MM.1S (cell line): ENCODE measurements around the gene ERCC1.

ENCODE experiments used
- DNase-seq: peaks from one replicate; pipeline ENCODE4 v3.0.0-alpha.2; 2015
- H2AFZ ChIP-seq: fragments of 300-600 bp; sonication (generic); 2 replicates; pipeline ENCODE4 v1.6.0; 2016; ENCODE audit warnings: antibody characterized with exemption, low read length
- H3F3A ChIP-seq: fragments of 300-600 bp; sonication (generic); 2 replicates; pipeline ENCODE4 v1.6.1; 2016; ENCODE audit warnings: mild to moderate bottlenecking, antibody characterized with exemption, low read length, moderate library complexity, mixed read lengths; ENCODE audit not compliant: insufficient read depth
- H3K27ac ChIP-seq: fragments of 300-600 bp; sonication (generic); 2 replicates; pipeline ENCODE4 v1.5.1; 2016; ENCODE audit warnings: mild to moderate bottlenecking, low read length
- H3K27me3 ChIP-seq: fragments of 300-600 bp; sonication (generic); replicated peaks from 2 replicates; pipeline ENCODE4 v1.6.0; 2016; ENCODE audit warnings: low read length; ENCODE audit not compliant: insufficient read depth
- H3K36me3 ChIP-seq: fragments of 300-600 bp; sonication (generic); replicated peaks from 2 replicates; pipeline ENCODE4 v1.6.1; 2016; ENCODE audit warnings: mild to moderate bottlenecking, low read length, mixed read lengths; ENCODE audit not compliant: insufficient read depth
- H3K4me1 ChIP-seq: fragments of 300-600 bp; sonication (generic); 2 replicates; pipeline ENCODE4 v1.6.1; 2016; ENCODE audit warnings: low read length, mixed read lengths
- H3K4me2 ChIP-seq: fragments of 300-600 bp; sonication (generic); 2 replicates; pipeline ENCODE4 v1.6.0; 2016; ENCODE audit warnings: low read depth, low read length
- H3K4me3 ChIP-seq: fragments of 300-600 bp; sonication (generic); 2 replicates; pipeline ENCODE4 v1.5.1; 2016; ENCODE audit warnings: low read length, mixed read lengths
- H3K79me2 ChIP-seq: fragments of 300-600 bp; sonication (generic); 2 replicates; pipeline ENCODE4 v1.6.1; 2016; ENCODE audit warnings: mixed run types, low read length, mixed read lengths
- H3K9ac ChIP-seq: fragments of 300-600 bp; sonication (generic); 2 replicates; pipeline ENCODE4 v1.6.1; 2016; ENCODE audit warnings: low read length, mixed read lengths
- H3K9me2 ChIP-seq: fragments of 300-600 bp; sonication (generic); replicated peaks from 2 replicates; pipeline ENCODE4 v1.6.1; 2016; ENCODE audit warnings: mild to moderate bottlenecking, low read length, mixed read lengths; ENCODE audit not compliant: insufficient read depth
- H3K9me3 ChIP-seq: fragments of 300-600 bp; sonication (generic); replicated peaks from 2 replicates; pipeline ENCODE4 v1.6.1; 2016; ENCODE audit warnings: mild to moderate bottlenecking, low read length, mixed read lengths; ENCODE audit not compliant: insufficient read depth
- H4K20me1 ChIP-seq: fragments of 300-600 bp; sonication (generic); 2 replicates; pipeline ENCODE4 v1.6.1; 2016; ENCODE audit warnings: mild to moderate bottlenecking, low read length, moderate library complexity, mixed read lengths; ENCODE audit not compliant: insufficient read depth
- EZH2 ChIP-seq: fragments of 300-600 bp; sonication (generic); optimal IDR thresholded peaks from 2 replicates; pipeline ENCODE3; 2017; ENCODE audit warnings: low read depth, mild to moderate bottlenecking, antibody characterized with exemption, low read length, mixed read lengths
- EZH2phosphoT487 ChIP-seq: fragments of 300-600 bp; sonication (generic); IDR thresholded peaks from 2 replicates; pipeline ENCODE4 v1.6.1; 2018; ENCODE audit warnings: antibody characterized with exemption, low read length
- TF ChIP-seq, protein P1 (sequence below): fragments of 300-600 bp; sonication (generic); IDR thresholded peaks from 2 replicates; pipeline ENCODE4 v1.5.1; 2016; ENCODE audit warnings: antibody characterized with exemption, low read length, mixed read lengths

ERCC1 gene

GRCh38 chr19:45404557-45405434 is 18.9 kb downstream of the ERCC1 start, which contains the start of gene PPP1R13L:
TSS of gene PPP1R13L (minus strand) at chr19:45405069. CDS start at chr19:45398318, 6,751 bp downstream.
- Histone ChIP-seq H2AFZ (peak within 1 kb of the TSS; percentile 93), H3K79me2 (peaks cover 28% of the 10 kb centered on the region), H3K4me1 (no peaks in the 10 kb centered on the region), H3K4me2 (peak within 1 kb of the TSS; percentile 98), H3F3A (no peaks in the 10 kb centered on the region), H3K36me3 (no peaks in the 10 kb centered on the region), H3K27me3 (no peaks in the 10 kb centered on the region), H3K9me3 (no peaks in the 10 kb centered on the region), H4K20me1 (no peaks in the 10 kb centered on the region), H3K9ac (peak within 1 kb of the TSS; percentile 89), H3K27ac (peak within 1 kb of the TSS; percentile 75; the same call in 1 of the 2 replicates), H3K4me3 (peak within 1 kb of the TSS; percentile 95), H3K9me2 (no peaks in the 10 kb centered on the region)
- TF ChIP-seq, protein P1, sequence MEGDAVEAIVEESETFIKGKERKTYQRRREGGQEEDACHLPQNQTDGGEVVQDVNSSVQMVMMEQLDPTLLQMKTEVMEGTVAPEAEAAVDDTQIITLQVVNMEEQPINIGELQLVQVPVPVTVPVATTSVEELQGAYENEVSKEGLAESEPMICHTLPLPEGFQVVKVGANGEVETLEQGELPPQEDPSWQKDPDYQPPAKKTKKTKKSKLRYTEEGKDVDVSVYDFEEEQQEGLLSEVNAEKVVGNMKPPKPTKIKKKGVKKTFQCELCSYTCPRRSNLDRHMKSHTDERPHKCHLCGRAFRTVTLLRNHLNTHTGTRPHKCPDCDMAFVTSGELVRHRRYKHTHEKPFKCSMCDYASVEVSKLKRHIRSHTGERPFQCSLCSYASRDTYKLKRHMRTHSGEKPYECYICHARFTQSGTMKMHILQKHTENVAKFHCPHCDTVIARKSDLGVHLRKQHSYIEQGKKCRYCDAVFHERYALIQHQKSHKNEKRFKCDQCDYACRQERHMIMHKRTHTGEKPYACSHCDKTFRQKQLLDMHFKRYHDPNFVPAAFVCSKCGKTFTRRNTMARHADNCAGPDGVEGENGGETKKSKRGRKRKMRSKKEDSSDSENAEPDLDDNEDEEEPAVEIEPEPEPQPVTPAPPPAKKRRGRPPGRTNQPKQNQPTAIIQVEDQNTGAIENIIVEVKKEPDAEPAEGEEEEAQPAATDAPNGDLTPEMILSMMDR: no peak
- TF ChIP-seq EZH2phosphoT487 (no peak), EZH2 (no peak)
- peak; percentile 60 for DNase-seq

- peak overlapping the region; percentile 89; the same call in 1 of the 2 replicates for H3K9ac ChIP-seq
- H4K20me1 ChIP-seq: no peaks in the 10 kb centered on the region
- no peak overlapping the region for H3K27ac ChIP-seq
- peaks cover 25% of the 10 kb centered on the region for H3K79me2 ChIP-seq
- no peaks in the 10 kb centered on the region for H3K9me2 ChIP-seq
- H3K36me3 ChIP-seq: no peaks in the 10 kb centered on the region
- no peaks in the 10 kb centered on the region for H3K9me3 ChIP-seq
- H3K27me3 ChIP-seq: no peaks in the 10 kb centered on the region
- peak overlapping the region; percentile 95 for H3K4me3 ChIP-seq
- H3F3A ChIP-seq: no peaks in the 10 kb centered on the region
- DNase-seq: peak; percentile 76
- no peaks in the 10 kb centered on the region for H3K4me1 ChIP-seq
- TF ChIP-seq EZH2phosphoT487: no peak
- TF ChIP-seq, protein P1: peak; percentile 75
- H2AFZ ChIP-seq: peak overlapping the region; percentile 93
- H3K4me2 ChIP-seq: peak overlapping the region; percentile 98
These were observed 19.7 kb downstream of the ERCC1 start for GRCh38 chr19:45403781-45404556.

DNA sequence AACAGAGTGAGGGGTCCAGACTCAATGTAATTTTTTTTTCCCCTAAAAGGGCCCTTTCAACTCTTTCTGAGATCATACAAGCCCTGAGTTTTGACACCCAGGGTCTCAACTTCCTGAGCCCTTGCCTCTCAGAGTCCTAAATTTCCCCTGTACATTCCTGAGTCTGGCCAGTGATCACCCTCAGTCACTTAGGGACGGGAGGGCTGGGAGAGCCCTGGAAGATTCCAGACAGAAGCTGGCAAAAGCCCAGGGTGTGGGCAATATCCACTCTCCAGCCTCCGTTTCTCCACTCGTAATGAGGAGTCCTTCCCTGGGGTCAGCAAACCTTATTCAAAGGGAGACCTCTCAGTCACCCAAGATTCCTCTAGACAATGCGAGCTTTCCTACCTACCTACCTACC is 20.4 kb downstream of the ERCC1 start:
- H3K4me1 ChIP-seq: no peaks in the 10 kb centered on the region
- TF ChIP-seq, protein P1: no peak
- TF ChIP-seq EZH2phosphoT487: no peak
- no peak for TF ChIP-seq EZH2
- H3K27me3 ChIP-seq: no peaks in the 10 kb centered on the region
- H3K9me3 ChIP-seq: no peaks in the 10 kb centered on the region
- H4K20me1 ChIP-seq: no peaks in the 10 kb centered on the region
- H3K9ac ChIP-seq: no peak overlapping the region
- H3K4me2 ChIP-seq: no peak overlapping the region
- no peak overlapping the region for H2AFZ ChIP-seq
- no peak for DNase-seq
- no peaks in the 10 kb centered on the region for H3K9me2 ChIP-seq
- H3F3A ChIP-seq: no peaks in the 10 kb centered on the region
- H3K36me3 ChIP-seq: no peaks in the 10 kb centered on the region
- H3K27ac ChIP-seq: no peak overlapping the region
- no peak overlapping the region for H3K4me3 ChIP-seq
- H3K79me2 ChIP-seq: peaks cover 18% of the 10 kb centered on the region
